UCSD-AML1 (cell line): ENCODE results near the gene MAN2B2.
"Not testable (repeated sequence)": the region's sequence is repeated elsewhere in the genome, so short reads cannot be mapped to it uniquely, and the experiment has no call there.

Source experiments
- DNase-seq: peaks from one replicate; lab custom pipeline; 2025; ENCODE audit not compliant: unreplicated experiment; lab: John Stamatoyannopoulos, UW

MAN2B2 gene

GRCh38 chr4:6613676-6614651 lies 39.0 kb downstream of the MAN2B2 start:
- no peak for DNase-seq

GRCh38 chr4:6614701-6615230 lies 39.8 kb downstream of the MAN2B2 start:
- no peak for DNase-seq

- DNase-seq, result no peak
Observed at GRCh38 chr4:6616087-6616995, 41.4 kb downstream of the MAN2B2 start.

- DNase-seq, result no peak
Observed at GRCh38 chr4:6617246-6617645, 42.3 kb downstream of the MAN2B2 start.

GRCh38 chr4:6618386-6619115 lies 43.6 kb downstream of the MAN2B2 start:
- DNase-seq, result no peak

- DNase-seq, result no peak
Observed at GRCh38 chr4:6619116-6619465, 44.1 kb downstream of the MAN2B2 start.

GRCh38 chr4:6619466-6620255 lies 44.7 kb downstream of the MAN2B2 start:
- no peak for DNase-seq

- DNase-seq, result no peak
Observed at GRCh38 chr4:6620296-6620695, 45.3 kb downstream of the MAN2B2 start.

- no peak for DNase-seq
Observed at GRCh38 chr4:6620891-6621555, 46.0 kb downstream of the MAN2B2 start.

- DNase-seq, result no peak
Observed at GRCh38 chr4:6621556-6621927, 46.6 kb downstream of the MAN2B2 start.

GRCh38 chr4:6622744-6623143 lies 47.8 kb downstream of the MAN2B2 start:
- no peak for DNase-seq

- no peak for DNase-seq
Observed at GRCh38 chr4:6625256-6625655, 50.3 kb downstream of the MAN2B2 start.

GRCh38 chr4:6626066-6626465 lies 51.1 kb downstream of the MAN2B2 start:
- DNase-seq, result no peak

- DNase-seq, result no peak
Observed at GRCh38 chr4:6627832-6628231, 52.8 kb downstream of the MAN2B2 start.

- DNase-seq, result not testable (repeated sequence)
Observed at GRCh38 chr4:6628484-6628883, 53.5 kb downstream of the MAN2B2 start.

- DNase-seq, result no peak
Observed at GRCh38 chr4:6632125-6632524, 57.1 kb downstream of the MAN2B2 start.

- DNase-seq, result peak; percentile 52
Observed at GRCh38 chr4:6633091-6633906, 58.3 kb downstream of the MAN2B2 start.

GRCh38 chr4:6634746-6635145 lies 59.8 kb downstream of the MAN2B2 start:
- DNase-seq, result no peak
